ENCODE measurements around the gene KCNH2.

Gene KCNH2

DNA sequence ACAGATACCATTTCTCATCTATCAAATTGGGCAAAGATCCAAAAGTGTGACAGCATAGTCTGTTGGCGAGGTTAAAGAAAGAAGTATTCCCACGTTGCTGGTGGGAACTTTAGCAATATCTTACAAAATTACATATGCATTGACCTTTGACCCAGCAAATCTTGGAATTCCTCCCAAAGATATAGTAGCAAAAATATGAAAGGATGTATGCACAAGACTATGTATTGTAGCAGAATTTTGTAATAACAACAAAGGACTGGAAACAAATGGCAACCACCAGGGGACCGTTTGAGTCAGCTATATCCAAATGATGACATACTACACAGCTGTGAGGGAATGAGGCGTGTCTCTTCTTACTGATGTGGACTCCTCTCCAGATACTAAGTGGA is 50.2 kb downstream of the KCNH2 start:
- TF ChIP-seq, protein P1, sequence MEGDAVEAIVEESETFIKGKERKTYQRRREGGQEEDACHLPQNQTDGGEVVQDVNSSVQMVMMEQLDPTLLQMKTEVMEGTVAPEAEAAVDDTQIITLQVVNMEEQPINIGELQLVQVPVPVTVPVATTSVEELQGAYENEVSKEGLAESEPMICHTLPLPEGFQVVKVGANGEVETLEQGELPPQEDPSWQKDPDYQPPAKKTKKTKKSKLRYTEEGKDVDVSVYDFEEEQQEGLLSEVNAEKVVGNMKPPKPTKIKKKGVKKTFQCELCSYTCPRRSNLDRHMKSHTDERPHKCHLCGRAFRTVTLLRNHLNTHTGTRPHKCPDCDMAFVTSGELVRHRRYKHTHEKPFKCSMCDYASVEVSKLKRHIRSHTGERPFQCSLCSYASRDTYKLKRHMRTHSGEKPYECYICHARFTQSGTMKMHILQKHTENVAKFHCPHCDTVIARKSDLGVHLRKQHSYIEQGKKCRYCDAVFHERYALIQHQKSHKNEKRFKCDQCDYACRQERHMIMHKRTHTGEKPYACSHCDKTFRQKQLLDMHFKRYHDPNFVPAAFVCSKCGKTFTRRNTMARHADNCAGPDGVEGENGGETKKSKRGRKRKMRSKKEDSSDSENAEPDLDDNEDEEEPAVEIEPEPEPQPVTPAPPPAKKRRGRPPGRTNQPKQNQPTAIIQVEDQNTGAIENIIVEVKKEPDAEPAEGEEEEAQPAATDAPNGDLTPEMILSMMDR (IDR thresholded peaks at IDR 0.05; ENCODE audit: low read depth, low read length, missing control alignments), result no peak
- no peak for DNase-seq (ENCODE audit: low read depth)
- H3K4me3 ChIP-seq (ENCODE audit: low read depth, low read length), result no peak overlapping the region

DNA sequence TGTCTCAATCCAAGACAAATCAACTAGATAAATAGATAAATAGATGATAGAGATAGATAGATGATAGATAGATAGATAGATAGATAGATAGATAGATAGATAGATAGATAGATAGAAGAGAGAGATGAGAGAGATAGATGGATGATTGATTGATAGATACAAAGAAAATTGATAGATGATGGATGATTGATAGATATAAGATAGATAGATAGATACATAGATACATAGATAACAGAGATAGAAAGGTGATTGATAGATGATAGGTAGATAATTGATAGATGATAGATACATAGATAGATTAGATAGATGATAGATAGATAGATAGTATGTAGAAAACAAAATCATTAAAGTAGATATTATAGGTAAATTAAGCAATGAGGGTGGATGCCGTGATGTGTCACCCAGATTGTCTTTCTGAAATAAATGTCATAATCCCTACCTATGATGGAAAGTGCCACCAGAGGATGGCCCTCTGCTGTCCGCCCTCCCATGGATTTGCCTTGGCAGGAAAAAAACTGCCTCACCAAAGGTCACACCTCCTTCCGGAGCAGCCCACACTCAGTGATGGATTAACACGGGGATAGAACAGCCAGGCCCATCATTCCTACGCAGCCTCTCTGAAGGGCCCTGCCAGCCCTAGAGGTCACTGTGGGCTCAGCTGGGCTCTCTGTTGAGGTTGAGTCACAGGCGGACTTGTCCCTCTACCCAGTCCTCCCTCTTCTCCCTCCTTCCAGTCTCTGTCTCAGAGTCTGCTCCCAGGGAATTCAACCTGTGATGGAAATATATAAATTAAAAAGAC is 50.8 kb downstream of the KCNH2 start:
- no peak overlapping the region for H3K4me3 ChIP-seq (ENCODE audit: low read depth, low read length)
- no peak for DNase-seq (ENCODE audit: low read depth)
- TF ChIP-seq, protein P1 (IDR thresholded peaks at IDR 0.05; ENCODE audit: low read depth, low read length, missing control alignments), result no peak

DNA sequence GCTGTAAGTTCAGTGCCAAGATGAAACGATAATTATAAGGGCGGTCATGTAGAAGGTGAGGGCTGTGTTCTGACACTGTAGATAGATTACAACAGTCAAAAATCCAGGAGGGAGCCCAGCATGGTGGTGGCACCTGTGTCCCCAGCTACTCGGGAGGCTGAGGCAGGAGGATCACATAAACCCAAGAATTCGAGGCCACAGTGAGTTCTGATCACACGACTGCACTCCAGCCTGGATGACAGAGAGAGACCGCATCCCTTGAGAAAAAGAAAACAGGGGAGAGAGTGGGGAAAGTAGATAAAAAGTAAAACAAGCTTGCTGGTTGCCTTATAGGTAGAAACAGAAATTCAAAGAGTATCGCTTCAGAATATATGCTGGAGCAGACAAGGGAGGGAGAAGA is 52.1 kb downstream of the KCNH2 start:
- TF ChIP-seq, protein P1 (IDR thresholded peaks at IDR 0.05; ENCODE audit: low read depth, low read length, missing control alignments), result no peak
- H3K4me3 ChIP-seq (ENCODE audit: low read depth, low read length), result no peak overlapping the region
- DNase-seq (ENCODE audit: low read depth), result no peak

DNA sequence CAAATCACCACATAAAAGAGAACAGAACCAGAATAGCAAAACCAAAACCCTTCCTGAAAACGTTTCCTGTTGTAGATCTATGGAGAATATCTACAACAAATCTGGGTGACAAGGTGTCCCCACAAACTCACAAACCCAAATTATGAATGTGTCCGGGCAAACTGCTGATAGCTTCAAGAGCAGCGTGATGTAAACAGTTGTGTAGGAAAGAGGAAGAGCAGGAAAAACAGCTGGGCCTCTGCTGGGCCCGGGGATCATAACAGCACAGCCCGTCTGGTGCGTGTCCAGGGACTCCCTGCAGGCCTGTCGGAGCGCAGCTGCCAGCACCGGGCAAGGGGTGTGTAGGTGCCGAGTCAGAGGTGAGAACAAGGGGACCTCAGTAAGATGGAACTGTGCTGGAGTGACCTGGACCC is 53.7 kb downstream of the KCNH2 start:
- TF ChIP-seq, protein P1 (IDR thresholded peaks at IDR 0.05; ENCODE audit: low read depth, low read length, missing control alignments), result no peak
- DNase-seq (ENCODE audit: low read depth), result no peak
- H3K4me3 ChIP-seq (ENCODE audit: low read depth, low read length), result no peak overlapping the region

DNA sequence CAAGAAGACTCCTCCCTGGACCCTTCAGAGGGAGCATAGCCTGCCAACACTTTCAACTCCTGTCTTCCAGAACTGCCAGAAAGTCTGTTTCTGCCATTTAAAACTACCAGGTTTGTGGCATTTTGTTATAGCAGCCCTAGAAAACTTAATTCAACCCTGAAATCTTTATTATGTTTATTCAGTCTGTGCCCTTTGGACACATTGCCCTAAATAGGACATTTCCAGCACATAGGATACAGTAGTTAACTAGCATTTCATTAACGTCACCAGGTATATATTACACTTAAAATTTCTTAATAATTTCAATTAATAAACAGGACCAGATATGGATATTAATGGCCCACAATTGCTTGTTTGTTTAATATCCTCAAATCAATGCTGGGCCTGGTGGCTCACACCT is 54.3 kb downstream of the KCNH2 start:
- DNase-seq (ENCODE audit: low read depth), result no peak
- TF ChIP-seq, protein P1 (IDR thresholded peaks at IDR 0.05; ENCODE audit: low read depth, low read length, missing control alignments), result no peak
- H3K4me3 ChIP-seq (ENCODE audit: low read depth, low read length), result no peak overlapping the region

DNA sequence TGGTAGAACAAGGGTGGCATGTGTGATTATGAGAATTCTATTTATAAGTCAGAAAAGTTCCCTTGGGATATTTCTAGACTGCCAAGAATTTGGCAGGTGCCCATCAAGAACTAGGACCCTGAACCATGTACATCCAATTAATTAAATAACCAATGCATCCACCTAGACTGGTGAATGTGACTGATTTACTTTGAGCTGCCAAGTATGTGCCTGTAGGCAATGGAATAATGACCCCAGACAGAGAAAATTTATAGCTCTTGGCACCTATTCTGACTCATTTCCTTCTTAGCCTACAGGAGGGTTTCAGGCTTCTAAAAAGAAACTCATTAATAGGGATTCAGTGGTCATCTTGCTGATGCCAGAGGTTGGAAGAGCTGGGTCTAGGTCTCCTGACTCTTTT is 54.9 kb downstream of the KCNH2 start:
- H3K4me3 ChIP-seq (ENCODE audit: low read depth, low read length), result no peak overlapping the region
- TF ChIP-seq, protein P1 (IDR thresholded peaks at IDR 0.05; ENCODE audit: low read depth, low read length, missing control alignments), result no peak
- DNase-seq (ENCODE audit: low read depth), result no peak

DNA sequence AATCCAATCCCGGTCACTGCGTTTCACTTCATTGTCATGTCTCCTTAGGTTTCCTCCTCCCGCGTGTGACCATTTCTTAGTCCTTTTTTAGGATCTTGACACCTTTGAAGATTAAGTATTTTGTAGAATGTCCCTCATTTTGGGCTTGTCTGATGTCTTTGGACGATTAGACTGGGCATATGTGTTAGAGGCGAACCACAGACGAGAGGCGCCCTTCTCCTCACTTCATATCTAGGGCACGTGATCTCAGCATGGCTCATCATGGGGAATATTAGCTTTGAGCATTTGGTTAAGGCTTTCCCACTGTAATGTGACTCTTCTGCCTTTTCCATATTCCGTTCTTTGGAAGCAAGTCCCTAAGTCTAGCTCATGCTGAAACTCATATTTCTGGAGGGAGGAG is 59.0 kb downstream of the KCNH2 start:
- no peak overlapping the region for H3K4me3 ChIP-seq (ENCODE audit: low read depth, low read length)
- TF ChIP-seq, protein P1 (IDR thresholded peaks at IDR 0.05; ENCODE audit: low read depth, low read length, missing control alignments), result no peak
- no peak for DNase-seq (ENCODE audit: low read depth)
